Neural progenitor cell (in vitro differentiated cells): ENCODE measurements around the gene CCZ1B.
"Not testable (repeated sequence)": the region's sequence is repeated elsewhere in the genome, so short reads cannot be mapped to it uniquely, and the experiment has no call there.

Source experiments
- EZH2 ChIP-seq: fragments of 200-600 bp; sonication (generic); IDR thresholded peaks from 2 replicates; pipeline ENCODE4 v1.6.1; 2017; ENCODE audit warnings: antibody characterized with exemption, mild to moderate bottlenecking, moderate library complexity
- EZH2phosphoT487 ChIP-seq: fragments of 200-600 bp; sonication (generic); IDR thresholded peaks from 2 replicates; pipeline ENCODE4 v1.6.1; 2017; ENCODE audit warnings: antibody characterized with exemption
- TF ChIP-seq, protein P1 (sequence below): fragments of 200-600 bp; sonication (generic); IDR thresholded peaks from 2 replicates; pipeline ENCODE4 v1.5.1; 2017; ENCODE audit warnings: antibody characterized with exemption, mild to moderate bottlenecking

GRCh38 chr7:6749335-6749734 lies 76.7 kb downstream of the CCZ1B start:
- TF ChIP-seq, protein P1, sequence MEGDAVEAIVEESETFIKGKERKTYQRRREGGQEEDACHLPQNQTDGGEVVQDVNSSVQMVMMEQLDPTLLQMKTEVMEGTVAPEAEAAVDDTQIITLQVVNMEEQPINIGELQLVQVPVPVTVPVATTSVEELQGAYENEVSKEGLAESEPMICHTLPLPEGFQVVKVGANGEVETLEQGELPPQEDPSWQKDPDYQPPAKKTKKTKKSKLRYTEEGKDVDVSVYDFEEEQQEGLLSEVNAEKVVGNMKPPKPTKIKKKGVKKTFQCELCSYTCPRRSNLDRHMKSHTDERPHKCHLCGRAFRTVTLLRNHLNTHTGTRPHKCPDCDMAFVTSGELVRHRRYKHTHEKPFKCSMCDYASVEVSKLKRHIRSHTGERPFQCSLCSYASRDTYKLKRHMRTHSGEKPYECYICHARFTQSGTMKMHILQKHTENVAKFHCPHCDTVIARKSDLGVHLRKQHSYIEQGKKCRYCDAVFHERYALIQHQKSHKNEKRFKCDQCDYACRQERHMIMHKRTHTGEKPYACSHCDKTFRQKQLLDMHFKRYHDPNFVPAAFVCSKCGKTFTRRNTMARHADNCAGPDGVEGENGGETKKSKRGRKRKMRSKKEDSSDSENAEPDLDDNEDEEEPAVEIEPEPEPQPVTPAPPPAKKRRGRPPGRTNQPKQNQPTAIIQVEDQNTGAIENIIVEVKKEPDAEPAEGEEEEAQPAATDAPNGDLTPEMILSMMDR = not testable (repeated sequence)
- TF ChIP-seq EZH2phosphoT487, EZH2: not testable (repeated sequence)
